Left ventricle myocardium superior (tissue), 1 donor: Measurements from ENCODE around the gene RPE65. TPM values are rescaled to one million over a fixed set of nuclear protein-coding genes. Genes with fewer than 3 reads are reported as not detected.
"Not testable (repeated sequence)": the region's sequence is repeated elsewhere in the genome, so short reads cannot be mapped to it uniquely, and the experiment has no call there.

ENCODE experiments used
- ATAC-seq: fragments of 200-7000 bp; cut with Tn5 transposase; one replicate; pipeline ENCODE4 v1.9.1; 2020; ENCODE audit warnings: mild to moderate bottlenecking, moderate library complexity
- DNase-seq: peaks from one replicate; pipeline ENCODE4 v3.0.0-alpha.2; 2020
- intact Hi-C: fragments of 100-400 bp; cut with micrococcal nuclease; formaldehyde crosslinking; loops from one replicate; pipeline ENCODE4 v1.11.0; 2022
- total RNA-seq: library from RNA; stranded (reverse); fragmentation: NEBNext Ultra II Directional; extraction: Animal tissue kit (Norgen Biotek cat#: 25700); gene quantifications from one replicate; pipeline ENCODE4 v1.2.1, GENCODE V29; 2021
- donor health status: DM: no; HTN: yes; CAD: no; lungs with severe emphysema.

Gene RPE65
- total RNA-seq, 1 donor from 2014 or later, result not detected

GRCh38 chr1:68459091-68459490 lies 9.3 kb upstream of the RPE65 start:
- intact Hi-C loops, result no loop called here
- no peak for DNase-seq
- ATAC-seq, result no peak

- intact Hi-C loops, result no loop called here
- DNase-seq (no peak), ATAC-seq (no peak)
Measured at GRCh38 chr1:68456202-68456601, 6.4 kb upstream of the RPE65 start.

GRCh38 chr1:68454534-68454933 lies 4.8 kb upstream of the RPE65 start:
- intact Hi-C loops, result no loop called here
- ATAC-seq, result peak; percentile 79
- DNase-seq, result no peak

- intact Hi-C loops, result no loop called here
- no peak for ATAC-seq
- no peak for DNase-seq
Measured at GRCh38 chr1:68453060-68453670, 3.4 kb upstream of the RPE65 start.

- intact Hi-C loops, result no loop called here
- ATAC-seq (no peak), DNase-seq (no peak)
Measured at GRCh38 chr1:68448365-68448764, 1.4 kb downstream of the RPE65 start.

- intact Hi-C loops, result no loop called here
- DNase-seq, result no peak
- ATAC-seq, result no peak
Measured at GRCh38 chr1:68445709-68446108, 4.0 kb downstream of the RPE65 start.

- ATAC-seq (peak; percentile 50), DNase-seq (no peak)
- intact Hi-C loops, result no loop called here
Measured at GRCh38 chr1:68442822-68443556, 6.8 kb downstream of the RPE65 start.

- no peak for DNase-seq
- no peak for ATAC-seq
- intact Hi-C loops, result no loop called here
Measured at GRCh38 chr1:68442006-68442405, 7.7 kb downstream of the RPE65 start.

GRCh38 chr1:68438310-68438709 lies 11.4 kb downstream of the RPE65 start:
- intact Hi-C loops, result no loop called here
- ATAC-seq (no peak), DNase-seq (no peak)

GRCh38 chr1:68433395-68433794 lies 16.4 kb downstream of the RPE65 start:
- ATAC-seq (no peak), DNase-seq (no peak)
- intact Hi-C loops, result no loop called here

GRCh38 chr1:68431076-68431475 lies 18.7 kb downstream of the RPE65 start:
- no peak for ATAC-seq

GRCh38 chr1:68429233-68429808 lies 20.4 kb downstream of the RPE65 start:
- intact Hi-C loops, result no loop called here
- ATAC-seq, result no peak
- DNase-seq, result no peak

More at GRCh38 chr1:68431076-68431475, 18.7 kb downstream of the RPE65 start:
- intact Hi-C loops, result no loop called here
- DNase-seq, result no peak

- ATAC-seq (no peak), DNase-seq (no peak)
- intact Hi-C loops, result no loop called here
Measured at GRCh38 chr1:68426594-68426993, 23.2 kb downstream of the RPE65 start.

- DNase-seq (no peak), ATAC-seq (no peak)
- intact Hi-C loops, result no loop called here
Measured at GRCh38 chr1:68421350-68421749, 28.4 kb downstream of the RPE65 start.

GRCh38 chr1:68409426-68409825 lies 40.3 kb downstream of the RPE65 start:
- intact Hi-C loops, result no loop called here
- ATAC-seq, result no peak
- no peak for DNase-seq

GRCh38 chr1:68401506-68401905 lies 48.2 kb downstream of the RPE65 start:
- DNase-seq (no peak), ATAC-seq (no peak)
- intact Hi-C loops, result no loop called here

- ATAC-seq, intact Hi-C loops, DNase-seq: not testable (repeated sequence)
Measured at GRCh38 chr1:68395575-68395974, 54.2 kb downstream of the RPE65 start.

- intact Hi-C loops, ATAC-seq, DNase-seq: not testable (repeated sequence)
Measured at GRCh38 chr1:68392474-68392873, 57.3 kb downstream of the RPE65 start.

- DNase-seq, intact Hi-C loops, ATAC-seq: not testable (repeated sequence)
Measured at GRCh38 chr1:68385798-68386524, 63.8 kb downstream of the RPE65 start.

- intact Hi-C loops, result no loop called here
- ATAC-seq (peak; percentile 86), DNase-seq (no peak)
Measured at GRCh38 chr1:68384872-68385411, 64.8 kb downstream of the RPE65 start.
